ENCODE results near the gene CATSPERZ. TPM values are rescaled to one million over a fixed set of nuclear protein-coding genes. Genes with fewer than 3 reads are reported as not detected.

CATSPERZ gene, protein sequence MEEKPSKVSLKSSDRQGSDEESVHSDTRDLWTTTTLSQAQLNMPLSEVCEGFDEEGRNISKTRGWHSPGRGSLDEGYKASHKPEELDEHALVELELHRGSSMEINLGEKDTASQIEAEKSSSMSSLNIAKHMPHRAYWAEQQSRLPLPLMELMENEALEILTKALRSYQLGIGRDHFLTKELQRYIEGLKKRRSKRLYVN
- under 1 TPM in 1 of 2 donors, not detected in 1; 0.32 TPM for total RNA-seq
- long read RNA-seq = 0 reads

DNA sequence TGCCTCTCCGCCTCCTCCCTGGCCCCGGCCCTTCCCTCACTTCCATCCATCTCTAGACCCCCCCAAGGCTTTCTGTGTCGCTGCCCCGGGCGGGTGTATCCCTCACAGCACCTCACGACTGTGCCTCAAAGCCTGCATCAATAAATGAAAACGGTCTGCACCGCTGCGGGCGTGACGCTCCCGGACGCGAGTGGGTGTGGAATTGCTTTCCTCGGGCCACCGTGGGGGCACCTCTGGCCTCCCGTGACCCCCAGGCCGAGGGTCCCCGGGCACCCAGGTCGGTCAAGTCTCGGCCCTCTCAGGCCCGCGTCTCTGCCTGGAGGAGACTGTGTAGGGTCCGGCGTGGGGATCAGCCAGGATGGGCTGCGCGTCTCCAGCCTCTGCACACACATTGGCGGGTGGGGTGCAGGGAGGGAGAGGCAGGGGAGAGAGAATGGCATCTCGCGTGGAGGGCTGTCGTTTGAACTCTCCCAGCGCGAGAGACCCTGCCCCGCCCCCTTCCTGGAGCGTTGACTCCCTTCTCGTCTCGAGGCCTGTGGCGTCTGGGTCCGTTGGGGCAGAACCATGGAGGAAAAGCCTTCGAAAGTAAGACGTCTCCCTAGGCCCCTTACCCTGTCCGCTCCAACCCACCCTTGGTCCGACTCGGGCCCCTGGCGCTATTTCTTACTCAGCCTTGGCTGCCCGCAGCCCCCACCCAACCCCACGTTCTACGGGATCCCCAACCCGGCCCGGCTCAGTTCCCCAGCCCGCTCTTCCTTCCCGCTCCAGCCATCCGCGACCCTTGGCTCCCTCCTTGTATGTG is at the start of gene CATSPERZ:
CATSPERZ (plus strand) TSS at position 512 of the 802 bp plus-strand sequence; CDS start at position 565, 53 bp downstream.
- ATAC-seq = no peak
- intact Hi-C loops (cut with DNase I) = loop anchor here (5.0 to 10.0 kb wide), 3 partner anchors 48 to 98 kb away; partner anchors contain the start of genes FERMT3 (in 1 of the 2) and PLCB3 (in 1 of the 2)
- DNase-seq = no peak

DNA sequence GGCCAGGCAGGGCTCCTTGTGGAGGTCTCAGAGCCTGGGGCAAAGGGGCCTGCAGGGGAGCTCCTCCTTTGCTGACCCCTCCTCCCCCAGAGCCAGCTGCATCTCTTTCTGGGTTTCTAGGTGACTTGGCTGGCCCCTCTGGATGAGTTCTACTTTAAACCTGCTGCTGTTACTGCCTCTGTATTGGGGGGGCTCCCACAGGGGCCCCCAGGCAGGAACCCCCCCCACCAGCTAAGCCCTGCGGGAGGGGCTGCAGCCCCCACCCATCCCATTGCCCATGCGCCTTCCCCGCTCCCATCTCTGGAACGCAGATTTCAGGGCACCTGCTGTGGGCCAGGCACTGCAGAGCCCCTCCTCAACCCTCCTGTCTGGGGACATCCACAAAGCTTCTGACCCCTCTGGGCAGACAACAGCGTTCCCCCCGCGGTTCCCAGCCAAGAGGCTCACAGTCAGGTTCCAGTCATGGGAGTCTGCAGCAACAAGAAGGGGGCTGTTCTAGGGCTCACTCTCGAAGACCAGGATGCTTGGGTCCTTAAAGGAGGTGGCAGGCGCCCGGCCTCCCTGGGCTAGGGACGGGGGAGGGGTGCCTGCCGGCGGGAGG is 49.6 kb upstream of the CATSPERZ start:
- intact Hi-C loops (cut with DNase I) = loop anchor here in 1 of 2 donors (5.0 kb wide), 1 partner anchor 52 kb away; the partner anchor contains the start of gene CATSPERZ
- no peak for ATAC-seq
- DNase-seq = no peak

DNA sequence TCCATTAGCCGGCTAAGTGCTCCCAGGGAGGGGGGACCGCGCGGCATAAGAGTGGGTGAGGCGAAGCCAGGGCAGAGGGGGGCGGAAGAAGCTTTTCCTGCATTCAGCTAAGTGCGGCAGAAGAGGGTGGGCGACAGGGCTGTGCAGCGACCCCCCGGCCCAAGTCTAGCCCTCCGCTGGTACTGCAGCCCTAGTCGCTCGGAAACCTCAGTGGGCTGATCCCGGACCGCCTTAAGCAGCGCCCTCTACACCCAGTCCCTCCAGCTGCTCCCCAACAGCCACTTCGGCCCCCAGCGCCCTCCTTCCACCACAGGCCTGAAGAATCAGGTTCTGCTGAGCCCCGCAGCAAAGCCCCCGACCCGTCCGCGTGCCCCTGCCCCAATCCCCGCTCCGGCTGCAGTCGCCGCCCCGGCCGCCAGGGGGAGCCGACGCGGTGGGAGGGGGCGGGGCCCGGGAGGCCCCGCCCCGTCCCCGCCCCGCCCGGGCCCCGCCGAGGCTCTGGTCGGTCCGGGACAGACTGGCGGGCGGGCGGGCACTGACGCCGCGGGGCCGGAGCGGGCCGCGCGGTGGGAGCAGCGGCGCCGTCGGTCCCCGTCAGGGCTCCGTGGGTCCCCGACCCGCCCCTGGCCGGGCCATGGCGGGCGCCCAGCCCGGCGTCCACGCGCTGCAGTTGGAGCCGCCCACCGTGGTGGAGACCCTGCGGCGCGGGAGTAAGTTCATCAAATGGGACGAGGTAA is 49.0 kb upstream of the CATSPERZ start, which contains the start of gene PLCB3:
PLCB3 (plus strand) TSS at position 515 of the 737 bp plus-strand sequence; CDS start at position 635, 120 bp downstream.
- intact Hi-C loops (cut with DNase I) = loop anchor here in 1 of 2 donors (5.0 kb wide), 1 partner anchor 51 kb away; the partner anchor contains the start of gene CATSPERZ
- ATAC-seq (peak; percentile 57 to 77), DNase-seq (no peak)

DNA sequence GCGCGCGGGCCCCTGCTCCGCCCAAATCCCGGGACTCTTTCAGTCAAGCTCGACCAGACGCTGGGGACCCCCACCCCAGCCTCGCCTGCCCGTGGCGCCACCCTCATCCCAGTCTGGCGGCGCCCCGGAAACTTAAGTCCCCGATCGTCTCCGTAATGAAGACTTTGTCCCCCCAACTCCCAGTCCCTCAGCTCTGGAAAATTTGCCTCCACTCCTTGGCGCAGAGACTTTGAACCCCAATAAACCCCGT is 48.5 kb upstream of the CATSPERZ start:
- DNase-seq (no peak), ATAC-seq (no peak)
- intact Hi-C loops (cut with DNase I) = loop anchor here in 1 of 2 donors (5.0 kb wide), 1 partner anchor 51 kb away; the partner anchor contains the start of gene CATSPERZ

DNA sequence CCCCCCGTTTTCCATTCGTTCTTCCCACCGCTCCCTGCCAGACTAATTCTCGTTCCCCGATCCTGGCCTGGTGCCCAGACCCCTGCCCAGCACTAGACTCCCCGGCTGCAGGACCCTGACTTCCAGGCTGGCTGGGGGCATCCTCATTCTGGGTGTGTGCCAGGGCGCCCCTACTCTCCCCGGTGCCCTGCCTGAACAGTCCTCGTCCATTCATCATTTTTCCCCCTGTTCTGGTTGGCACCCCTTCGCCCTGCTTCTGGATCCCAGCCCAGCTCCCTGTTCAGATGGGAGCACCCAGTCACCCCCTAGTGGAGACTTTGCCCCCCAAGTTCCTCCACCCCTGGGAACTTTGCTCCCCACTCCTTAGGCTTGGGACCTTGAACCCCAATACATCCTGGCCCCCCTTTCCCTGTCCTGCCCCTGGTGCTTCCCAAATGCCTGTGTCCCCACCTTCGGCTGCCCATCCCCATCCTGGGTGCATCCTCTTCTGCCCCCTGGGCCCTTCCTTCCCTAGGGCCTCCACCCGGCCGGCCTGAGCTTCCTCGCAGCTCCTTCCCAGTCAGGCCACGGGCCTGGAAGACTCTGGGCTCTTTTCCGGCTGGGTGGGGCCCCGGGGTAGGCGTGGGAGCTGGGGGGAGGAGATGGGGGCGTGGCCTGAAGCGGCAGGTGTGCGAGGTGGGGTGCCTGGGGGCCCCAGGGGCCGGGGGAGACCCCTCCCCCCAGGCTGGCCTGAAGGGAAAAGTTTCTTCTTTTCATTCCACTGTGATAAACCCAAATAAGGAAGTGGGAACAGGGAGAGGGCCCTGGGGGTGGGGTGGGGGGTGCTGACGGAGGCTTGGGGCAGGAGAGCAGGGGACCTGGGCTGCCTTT is 47.9 kb upstream of the CATSPERZ start:
- intact Hi-C loops (cut with DNase I) = loop anchor here in 1 of 2 donors (5.0 kb wide), 1 partner anchor 50 kb away; the partner anchor contains the start of gene CATSPERZ
- ATAC-seq = peak in 1 of 2 donors; percentile 40
- DNase-seq = peak; percentile 71

DNA sequence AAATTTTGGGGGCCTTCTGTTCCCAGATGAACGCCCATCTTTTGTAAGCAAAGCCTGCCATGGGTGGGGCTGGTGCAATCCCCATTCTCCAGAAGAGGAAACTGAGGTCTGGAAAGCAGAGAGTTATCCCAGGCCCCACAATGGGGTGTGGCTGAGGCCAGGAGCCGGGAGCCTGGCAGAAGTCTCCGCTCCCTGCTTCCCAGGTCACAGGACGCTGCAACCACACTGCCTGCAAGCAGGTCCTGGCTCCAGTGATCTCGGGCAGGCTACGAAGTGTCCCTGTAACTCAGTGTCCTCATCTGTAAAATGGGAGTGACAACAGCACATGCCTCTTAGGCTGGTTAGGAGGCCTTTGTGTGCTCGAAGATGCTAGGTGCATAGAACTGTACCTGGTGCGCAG is 47.1 kb upstream of the CATSPERZ start:
- intact Hi-C loops (cut with DNase I) = loop anchor here in 1 of 2 donors (5.0 kb wide), 1 partner anchor 49 kb away; the partner anchor contains the start of gene CATSPERZ
- ATAC-seq = no peak

DNA sequence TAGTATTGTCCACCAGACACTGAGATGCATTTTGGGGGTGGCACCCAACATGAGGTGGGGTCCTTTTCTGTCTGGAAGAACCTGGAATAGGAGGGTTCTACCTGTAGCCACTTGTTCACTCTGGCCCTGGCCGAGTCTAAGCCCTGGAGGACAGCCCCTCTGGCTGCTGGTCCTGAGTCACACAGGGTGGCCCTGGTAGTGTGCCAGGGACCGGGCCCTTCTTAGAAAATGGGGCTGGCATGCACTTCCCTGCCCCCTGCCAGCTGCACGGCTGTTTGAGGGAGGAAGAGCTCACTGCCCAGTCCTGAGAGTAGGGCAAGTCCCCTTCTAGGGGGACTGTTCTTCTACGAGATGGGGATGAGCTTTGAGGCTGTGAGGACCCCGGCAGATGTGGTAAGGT is 46.7 kb upstream of the CATSPERZ start:
- DNase-seq (no peak), ATAC-seq (peak in 1 of 2 donors; percentile 6)

More for the DNA sequence above, 47.1 kb upstream of the CATSPERZ start:
- no peak for DNase-seq

DNA sequence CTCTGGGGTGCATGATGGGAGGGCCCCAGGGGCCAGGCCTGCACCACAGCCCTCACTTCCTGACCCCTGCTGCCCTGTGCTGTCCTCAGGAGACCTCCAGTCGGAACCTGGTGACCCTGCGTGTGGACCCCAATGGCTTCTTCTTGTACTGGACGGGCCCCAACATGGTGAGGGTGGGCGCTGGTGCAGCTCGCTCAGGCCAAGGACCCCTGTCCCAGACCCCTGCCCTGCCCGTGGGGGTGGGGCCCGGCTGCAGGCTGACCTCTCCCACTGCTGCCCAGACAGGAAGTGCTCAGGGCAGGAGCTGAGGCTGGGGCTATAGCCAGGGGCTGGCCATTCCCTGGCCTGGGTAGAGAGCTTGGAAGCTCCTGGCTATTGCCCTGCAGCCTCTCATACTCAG is 45.8 kb upstream of the CATSPERZ start:
- DNase-seq (no peak), ATAC-seq (no peak)
- intact Hi-C loops (cut with DNase I) = loop anchor here in 1 of 2 donors (5.0 kb wide), 1 partner anchor 48 kb away; the partner anchor contains the start of gene CATSPERZ

More for the DNA sequence above, 46.7 kb upstream of the CATSPERZ start:
- intact Hi-C loops (cut with DNase I) = loop anchor here in 1 of 2 donors (5.0 kb wide), 1 partner anchor 49 kb away; the partner anchor contains the start of gene CATSPERZ

DNA sequence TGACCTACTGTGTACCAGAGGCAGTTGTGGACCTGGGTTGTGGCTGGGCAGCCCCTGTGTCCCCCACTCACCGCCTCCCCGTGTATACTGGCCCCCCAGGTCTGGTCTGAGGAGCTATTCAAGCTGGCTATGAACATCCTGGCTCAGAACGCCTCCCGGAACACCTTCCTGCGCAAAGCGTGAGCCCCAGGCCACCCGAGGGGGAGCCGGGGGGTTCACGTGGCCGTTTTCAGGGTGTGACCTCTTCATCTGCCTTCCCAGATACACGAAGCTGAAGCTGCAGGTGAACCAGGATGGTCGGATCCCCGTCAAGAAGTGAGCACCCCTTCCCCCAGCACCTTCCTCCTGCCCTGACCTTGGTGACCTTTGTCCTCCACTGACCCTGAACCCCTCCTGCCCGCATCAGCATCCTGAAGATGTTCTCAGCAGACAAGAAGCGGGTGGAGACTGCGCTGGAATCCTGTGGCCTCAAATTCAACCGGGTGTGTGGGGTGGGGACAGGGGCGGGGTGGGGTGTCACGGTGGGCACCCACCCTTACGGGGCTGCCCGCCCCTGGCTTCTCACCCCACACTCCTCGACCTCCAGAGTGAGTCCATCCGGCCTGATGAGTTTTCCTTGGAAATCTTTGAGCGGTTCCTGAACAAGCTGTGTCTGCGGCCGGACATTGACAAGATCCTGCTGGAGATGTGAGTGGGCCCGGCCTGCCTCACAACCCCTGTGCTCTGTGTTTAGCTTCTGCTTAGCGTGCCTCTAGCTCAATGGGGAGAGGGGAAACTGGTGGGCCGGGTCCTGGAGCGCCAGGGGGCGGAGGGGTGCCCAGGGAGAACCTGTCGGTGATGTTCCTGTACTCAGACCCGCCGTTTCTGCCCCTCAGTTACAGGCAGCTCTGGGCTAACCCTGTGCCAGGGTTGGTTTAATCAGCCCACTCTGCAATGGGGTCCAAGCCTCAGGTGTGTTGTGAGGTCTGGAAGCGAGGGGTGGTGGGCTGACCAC is 44.7 kb upstream of the CATSPERZ start:
- intact Hi-C loops (cut with DNase I) = no loop called here
- DNase-seq = no peak
- no peak for ATAC-seq

DNA sequence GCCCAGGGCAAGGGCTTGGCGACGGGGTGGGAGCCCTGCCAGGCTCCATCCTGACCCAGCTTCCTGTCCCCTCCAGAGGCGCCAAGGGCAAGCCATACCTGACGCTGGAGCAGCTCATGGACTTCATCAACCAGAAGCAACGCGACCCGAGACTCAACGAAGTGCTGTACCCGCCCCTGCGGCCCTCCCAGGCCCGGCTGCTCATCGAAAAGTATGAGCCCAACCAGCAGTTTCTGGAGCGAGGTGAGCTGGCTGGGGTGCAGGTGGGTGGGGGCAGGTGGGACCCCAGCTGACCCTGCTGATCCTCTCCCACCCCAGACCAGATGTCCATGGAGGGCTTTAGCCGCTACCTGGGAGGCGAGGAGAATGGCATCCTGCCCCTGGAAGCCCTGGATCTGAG is 43.9 kb upstream of the CATSPERZ start:
- intact Hi-C loops (cut with DNase I) = no loop called here
- DNase-seq (no peak), ATAC-seq (no peak)

DNA sequence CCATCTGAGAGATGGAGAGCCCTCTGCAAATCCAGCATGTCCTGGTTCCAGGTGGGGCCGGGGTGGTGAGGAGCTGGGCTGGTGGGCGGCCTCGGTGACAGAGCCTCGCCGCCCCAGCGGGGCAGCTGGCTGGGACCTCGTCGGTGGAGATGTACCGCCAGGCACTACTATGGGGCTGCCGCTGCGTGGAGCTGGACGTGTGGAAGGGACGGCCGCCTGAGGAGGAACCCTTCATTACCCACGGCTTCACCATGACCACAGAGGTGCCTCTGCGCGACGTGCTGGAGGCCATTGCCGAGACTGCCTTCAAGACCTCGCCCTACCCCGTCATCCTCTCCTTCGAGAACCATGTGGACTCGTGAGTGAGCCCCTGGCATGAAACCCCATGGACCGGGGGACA is 41.8 kb upstream of the CATSPERZ start:
- intact Hi-C loops (cut with DNase I) = no loop called here
- ATAC-seq (no peak), DNase-seq (no peak)

DNA sequence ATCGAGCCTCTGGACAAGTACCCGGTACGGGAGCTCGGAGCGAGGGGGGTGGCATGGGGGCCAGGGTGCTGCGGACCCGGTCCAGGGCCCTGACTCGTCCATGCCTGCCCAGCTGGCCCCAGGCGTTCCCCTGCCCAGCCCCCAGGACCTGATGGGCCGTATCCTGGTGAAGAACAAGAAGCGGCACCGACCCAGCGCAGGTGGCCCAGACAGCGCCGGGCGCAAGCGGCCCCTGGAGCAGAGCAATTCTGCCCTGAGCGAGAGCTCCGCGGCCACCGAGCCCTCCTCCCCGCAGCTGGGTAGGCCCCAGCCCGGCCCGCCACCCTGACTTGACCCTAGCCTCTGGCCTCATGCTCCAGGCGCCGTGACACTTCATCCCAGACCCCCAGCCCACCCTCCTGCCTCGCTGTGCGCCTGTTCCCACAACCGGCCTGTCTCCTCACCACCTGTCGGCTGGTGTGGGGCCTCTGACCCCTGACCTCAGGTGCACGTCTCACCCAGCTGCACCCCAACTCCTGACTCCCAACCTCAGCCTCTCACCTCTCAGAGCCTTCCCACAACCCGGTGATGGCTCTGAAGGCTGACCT is 41.1 kb upstream of the CATSPERZ start:
- no peak for DNase-seq
- intact Hi-C loops (cut with DNase I) = no loop called here
- ATAC-seq = no peak

DNA sequence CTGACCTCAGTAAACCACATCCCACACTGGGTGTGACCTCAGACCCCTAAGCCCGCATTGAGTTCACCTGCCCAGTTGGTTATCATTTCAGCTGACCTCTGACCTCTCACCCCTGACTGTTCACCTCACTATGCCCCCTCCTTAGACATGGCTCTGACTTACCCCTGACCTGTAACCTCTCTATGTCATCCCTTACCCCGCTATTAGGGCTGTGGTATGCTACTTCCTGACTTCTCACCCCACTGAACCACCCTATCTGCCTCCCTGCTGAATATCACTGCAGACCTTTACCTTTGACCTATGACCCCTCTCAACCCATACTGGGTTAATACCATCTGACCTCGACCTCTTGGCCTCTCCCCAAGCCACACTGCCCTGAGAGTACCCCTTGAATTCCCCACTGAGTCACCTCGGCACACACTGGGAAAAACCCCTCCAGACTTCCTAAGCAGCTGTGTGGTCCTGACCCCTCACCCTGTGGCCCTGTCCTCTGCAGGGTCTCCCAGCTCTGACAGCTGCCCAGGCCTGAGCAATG is 40.6 kb upstream of the CATSPERZ start:
- intact Hi-C loops (cut with DNase I) = no loop called here
- DNase-seq (no peak), ATAC-seq (no peak)

DNA sequence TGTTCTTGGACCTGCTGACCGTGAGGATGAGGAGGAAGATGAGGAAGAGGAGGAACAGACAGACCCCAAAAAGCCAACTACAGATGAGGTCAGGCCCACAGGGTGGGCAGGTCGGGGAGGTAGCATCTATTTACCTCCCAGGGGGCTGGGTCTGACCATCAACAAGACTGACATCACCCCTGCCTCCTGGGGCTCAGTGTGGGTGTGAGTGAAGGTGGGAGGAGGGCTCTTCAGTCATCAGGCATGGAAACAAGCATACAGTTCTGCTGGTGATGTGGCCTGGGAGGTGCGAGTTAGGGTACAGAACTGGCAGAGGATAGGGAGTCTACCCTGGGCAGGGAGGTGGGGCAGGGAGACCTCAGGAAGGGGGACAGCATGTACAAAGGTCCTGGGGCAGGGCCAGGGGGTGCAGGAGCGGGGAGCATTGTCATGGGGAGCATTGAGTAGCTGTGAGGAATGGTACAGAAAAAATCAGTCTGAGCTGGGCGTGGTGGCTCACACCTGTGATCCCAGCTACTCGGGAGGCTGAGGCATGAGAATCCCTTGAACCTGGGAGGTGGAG is 39.9 kb upstream of the CATSPERZ start:
- no peak for DNase-seq
- intact Hi-C loops (cut with DNase I) = no loop called here
- no peak for ATAC-seq

DNA sequence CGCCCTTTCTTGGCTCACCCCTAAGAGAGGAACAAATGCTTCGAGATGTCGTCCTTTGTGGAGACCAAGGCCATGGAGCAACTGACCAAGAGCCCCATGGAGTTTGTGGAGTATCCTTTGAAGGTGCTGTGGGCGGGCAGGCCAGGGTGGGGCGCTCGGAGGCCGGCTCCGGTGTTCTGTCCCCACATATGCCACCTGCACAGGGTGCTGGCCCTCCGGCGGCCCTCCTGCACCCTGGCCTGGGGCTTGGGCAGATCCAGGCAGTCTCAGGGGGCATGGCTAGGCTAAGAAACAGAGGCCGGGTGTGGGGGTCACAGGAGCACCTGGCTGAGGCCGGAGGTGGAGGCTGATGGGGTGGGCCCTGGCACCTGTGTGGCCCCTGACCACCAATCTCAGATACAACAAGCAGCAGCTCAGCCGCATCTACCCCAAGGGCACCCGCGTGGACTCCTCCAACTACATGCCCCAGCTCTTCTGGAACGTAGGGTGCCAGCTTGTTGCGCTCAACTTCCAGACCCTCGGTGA is 38.5 kb upstream of the CATSPERZ start:
- DNase-seq (no peak), ATAC-seq (no peak)
- intact Hi-C loops (cut with DNase I) = no loop called here
